H9 (cell line): ENCODE data around the gene SLC16A3. TPM values are rescaled to one million over a fixed set of nuclear protein-coding genes. Genes with fewer than 3 reads are reported as not detected.

Experiments
- DNase-seq: peaks from one replicate; pipeline ENCODE4 v3.0.0-alpha.2; 2017
- H2AFZ ChIP-seq: one replicate; pipeline ENCODE4 v1.6.1; 2013; ENCODE audit warnings: mild to moderate bottlenecking, low read length, control low read depth, moderate library complexity
- H2AK5ac ChIP-seq: 2 replicates; pipeline ENCODE4 v1.6.1; 2013; ENCODE audit warnings: low read length, control low read depth, mixed read lengths; ENCODE audit not compliant: insufficient read length
- H2BK120ac ChIP-seq: one replicate; pipeline ENCODE4 v1.6.1; 2013; ENCODE audit warnings: low read depth, mild to moderate bottlenecking, low read length, control low read depth, inconsistent platforms; ENCODE audit not compliant: poor library complexity, severe bottlenecking
- H2BK12ac ChIP-seq: 2 replicates; pipeline ENCODE4 v1.6.1; 2013; ENCODE audit warnings: low read length, control low read depth, mixed read lengths, low read depth; ENCODE audit not compliant: insufficient read length
- H2BK15ac ChIP-seq: 2 replicates; pipeline ENCODE4 v1.6.1; 2013; ENCODE audit warnings: low read depth, low read length, control low read depth
- H2BK20ac ChIP-seq: one replicate; pipeline ENCODE4 v1.6.1; 2013; ENCODE audit warnings: low read depth, mild to moderate bottlenecking, low read length, control low read depth, inconsistent platforms; ENCODE audit not compliant: poor library complexity, severe bottlenecking
- H2BK5ac ChIP-seq: 2 replicates; pipeline ENCODE4 v1.6.1; 2013; ENCODE audit warnings: low read length, control low read depth, mixed read lengths; ENCODE audit not compliant: insufficient read length
- H3K14ac ChIP-seq: 2 replicates; pipeline ENCODE4 v1.6.1; 2013; ENCODE audit warnings: low read length, control low read depth; ENCODE audit not compliant: insufficient read depth
- H3K18ac ChIP-seq: 2 replicates; pipeline ENCODE4 v1.6.1; 2013; ENCODE audit warnings: low read depth, mild to moderate bottlenecking, mixed read lengths, low read length, control low read depth; ENCODE audit not compliant: insufficient read length
- H3K23ac ChIP-seq: 2 replicates; pipeline ENCODE4 v1.6.1; 2013; ENCODE audit warnings: low read length, control low read depth, mixed read lengths, low read depth; ENCODE audit not compliant: insufficient read length
- H3K23me2 ChIP-seq: 2 replicates; pipeline ENCODE4 v1.6.1; 2013; ENCODE audit warnings: low read depth, mild to moderate bottlenecking, mixed read lengths, low read length, control low read depth; ENCODE audit not compliant: insufficient read length, poor library complexity, severe bottlenecking
- H3K27ac ChIP-seq: 2 replicates; pipeline ENCODE4 v1.5.1; 2013; ENCODE audit warnings: low read length, control low read depth, mixed read lengths, low read depth; ENCODE audit not compliant: insufficient read length
- H3K27me3 ChIP-seq: 2 replicates; pipeline ENCODE4 v1.6.1; 2013; ENCODE audit warnings: low read length, control low read depth, inconsistent platforms; ENCODE audit not compliant: insufficient read depth
- H3K4ac ChIP-seq: 2 replicates; pipeline ENCODE4 v1.6.1; 2013; ENCODE audit warnings: low read depth, mild to moderate bottlenecking, control low read depth, inconsistent platforms, low read length, moderate library complexity
- H3K4me1 ChIP-seq: 2 replicates; pipeline ENCODE4 v1.6.1; 2013; ENCODE audit warnings: low read length, control low read depth, inconsistent platforms; ENCODE audit not compliant: insufficient read depth
- H3K4me2 ChIP-seq: 2 replicates; pipeline ENCODE4 v1.6.1; 2013; ENCODE audit warnings: low read length, control low read depth, mixed read lengths; ENCODE audit not compliant: insufficient read length, insufficient read depth
- H3K56ac ChIP-seq: 2 replicates; pipeline ENCODE4 v1.6.1; 2013; ENCODE audit warnings: low read depth, mild to moderate bottlenecking, mixed read lengths, low read length, control low read depth; ENCODE audit not compliant: insufficient read length
- H3K79me1 ChIP-seq: 2 replicates; pipeline ENCODE4 v1.6.1; 2013; ENCODE audit warnings: low read depth, mild to moderate bottlenecking, moderate library complexity, low read length, control low read depth, inconsistent platforms; ENCODE audit not compliant: insufficient read depth, poor library complexity, severe bottlenecking
- H3K79me2 ChIP-seq: 2 replicates; pipeline ENCODE4 v1.6.1; 2013; ENCODE audit warnings: low read length, control low read depth, inconsistent platforms; ENCODE audit not compliant: insufficient read depth
- H3K9ac ChIP-seq: 2 replicates; pipeline ENCODE4 v1.6.1; 2013; ENCODE audit warnings: low read length, control low read depth, mixed read lengths; ENCODE audit not compliant: insufficient read length; ENCODE audit errors: extremely low read depth
- H3K9me3 ChIP-seq: one replicate; pipeline ENCODE4 v1.6.1; 2013; ENCODE audit warnings: low read depth, low read length, inconsistent platforms; ENCODE audit not compliant: control insufficient read depth
- H3T11ph ChIP-seq: one replicate; pipeline ENCODE4 v1.6.1; 2013; ENCODE audit warnings: mild to moderate bottlenecking, low read length, control low read depth, inconsistent platforms
- H4K20me1 ChIP-seq: one replicate; pipeline ENCODE4 v1.6.1; 2013; ENCODE audit not compliant: control insufficient read depth, insufficient read length, insufficient read depth
- H4K5ac ChIP-seq: 2 replicates; pipeline ENCODE4 v1.6.1; 2013; ENCODE audit warnings: low read depth, mild to moderate bottlenecking, mixed read lengths, low read length, control low read depth; ENCODE audit not compliant: insufficient read length
- H4K8ac ChIP-seq: replicated peaks from 2 replicates; pipeline ENCODE4 v1.6.1; 2013; ENCODE audit warnings: low read length, control low read depth, mixed read lengths, low read depth; ENCODE audit not compliant: insufficient read length
- H4K91ac ChIP-seq: 2 replicates; pipeline ENCODE4 v1.6.1; 2013; ENCODE audit warnings: low read depth, mild to moderate bottlenecking, moderate library complexity, mixed read lengths, low read length, control low read depth; ENCODE audit not compliant: insufficient read length
- H3K27ac Mint-ChIP-seq, 3 experiments: 2 replicates in 2 of 3; 3 replicates in 1 of 3; pipeline ENCODE4 v1.8.0; 2020 to 2021; ENCODE audit warnings: mixed read lengths in 3 of 3, mild to moderate bottlenecking in 1 of 3, moderate library complexity in 1 of 3
- H3K27me3 Mint-ChIP-seq: 2 replicates; pipeline ENCODE4 v1.8.0; 2021; ENCODE audit warnings: low read depth, mild to moderate bottlenecking, moderate library complexity, mixed read lengths
- H3K36me3 Mint-ChIP-seq, 3 experiments: 2 replicates in 2 of 3; 3 replicates in 1 of 3; pipeline ENCODE4 v1.8.0; 2020 to 2021; ENCODE audit warnings: low read depth in 3 of 3, mixed read lengths in 3 of 3; ENCODE audit not compliant: insufficient read depth in 1 of 3
- H3K4me1 Mint-ChIP-seq, 2 experiments: 2 replicates each; pipeline ENCODE4 v1.8.0; 2020; ENCODE audit warnings: mixed read lengths in 2 of 2
- H3K4me3 Mint-ChIP-seq, 2 experiments: 2 replicates in 1 of 2; 3 replicates in 1 of 2; pipeline ENCODE4 v1.8.0; 2020 to 2021; ENCODE audit warnings: mild to moderate bottlenecking in 2 of 2, mixed read lengths in 2 of 2, moderate library complexity in 1 of 2
- H3K9me3 Mint-ChIP-seq, 2 experiments: 2 replicates in 1 of 2; 3 replicates in 1 of 2; pipeline ENCODE4 v1.8.0; 2020; ENCODE audit warnings: mild to moderate bottlenecking in 2 of 2, mixed read lengths in 2 of 2, moderate library complexity in 1 of 2
- WGBS: extraction: QIAGEN DNeasy Blood & Tissue Kit; methylation state at CpG from one replicate; pipeline ENCODE4 v1.1.7; 2013; ENCODE audit warnings: missing lambda C conversion rate, low lambda C conversion rate, mixed read lengths; ENCODE audit not compliant: insufficient read length; ENCODE audit errors: extremely low coverage; 5-methylcytosine and 5-hydroxymethylcytosine counted together
- total RNA-seq: library from RNA; stranded (reverse); gene quantifications from 2 replicates; pipeline ENCODE4 v1.2.1, GENCODE V29; 2021
- TF ChIP-seq, protein P1 (sequence below): fragments of 200-600 bp; sonication (generic); conservative IDR thresholded peaks from 3 replicates; pipeline ENCODE4 v1.8.0; 2021; ENCODE audit warnings: antibody characterized with exemption, mild to moderate bottlenecking

SLC16A3 gene
- total RNA-seq, 1 experiment from 2014 or later: 28.4 TPM

DNA sequence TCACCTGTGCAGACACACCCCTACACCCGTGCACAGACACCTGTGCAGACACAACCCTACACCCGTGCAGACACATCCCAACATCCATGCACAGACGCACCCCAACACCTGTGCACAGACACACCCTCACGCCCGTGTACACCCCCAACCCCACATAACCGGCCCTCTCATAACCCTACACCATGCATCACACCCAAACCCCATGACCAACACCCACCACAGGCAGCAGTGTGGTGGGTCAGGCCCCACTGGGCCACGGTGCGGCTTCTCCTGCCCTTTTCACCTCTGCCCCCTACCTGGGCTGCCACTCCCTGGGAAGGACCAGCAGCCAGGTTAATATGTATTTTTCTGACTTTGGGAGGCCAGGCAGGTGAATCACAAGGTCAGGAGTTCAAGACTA is 4.2 kb upstream of the SLC16A3 start:
- H2BK120ac ChIP-seq: no peak overlapping the region
- H3K4me3 Mint-ChIP-seq: no peak overlapping the region; a peak in 1 of 5 replicates
- no peak overlapping the region for H3K4me2 ChIP-seq
- H3K4ac ChIP-seq: no peak overlapping the region
- no peak overlapping the region for H3T11ph ChIP-seq
- no peak overlapping the region for H2AK5ac ChIP-seq
- no peaks in the 10 kb centered on the region; a peak in 1 of 7 replicates for H3K36me3 Mint-ChIP-seq
- no peaks in the 10 kb centered on the region for H3K79me2 ChIP-seq
- no peaks in the 10 kb centered on the region for H3K4me1 Mint-ChIP-seq
- H2AFZ ChIP-seq: no peak overlapping the region
- no peak overlapping the region for H3K18ac ChIP-seq
- no peak overlapping the region for H2BK20ac ChIP-seq
- no peak overlapping the region for H2BK12ac ChIP-seq
- H4K91ac ChIP-seq: no peak overlapping the region
- no peak overlapping the region for H3K9ac ChIP-seq
- H4K20me1 ChIP-seq: peaks cover 2% of the 10 kb centered on the region
- no peaks in the 10 kb centered on the region for H3K4me1 ChIP-seq
- H3K9me3 ChIP-seq: no peaks in the 10 kb centered on the region
- peaks cover 60% of the 10 kb centered on the region for H3K27me3 Mint-ChIP-seq
- no peak overlapping the region for H3K56ac ChIP-seq
- H3K27ac ChIP-seq: no peak overlapping the region
- TF ChIP-seq, protein P1, sequence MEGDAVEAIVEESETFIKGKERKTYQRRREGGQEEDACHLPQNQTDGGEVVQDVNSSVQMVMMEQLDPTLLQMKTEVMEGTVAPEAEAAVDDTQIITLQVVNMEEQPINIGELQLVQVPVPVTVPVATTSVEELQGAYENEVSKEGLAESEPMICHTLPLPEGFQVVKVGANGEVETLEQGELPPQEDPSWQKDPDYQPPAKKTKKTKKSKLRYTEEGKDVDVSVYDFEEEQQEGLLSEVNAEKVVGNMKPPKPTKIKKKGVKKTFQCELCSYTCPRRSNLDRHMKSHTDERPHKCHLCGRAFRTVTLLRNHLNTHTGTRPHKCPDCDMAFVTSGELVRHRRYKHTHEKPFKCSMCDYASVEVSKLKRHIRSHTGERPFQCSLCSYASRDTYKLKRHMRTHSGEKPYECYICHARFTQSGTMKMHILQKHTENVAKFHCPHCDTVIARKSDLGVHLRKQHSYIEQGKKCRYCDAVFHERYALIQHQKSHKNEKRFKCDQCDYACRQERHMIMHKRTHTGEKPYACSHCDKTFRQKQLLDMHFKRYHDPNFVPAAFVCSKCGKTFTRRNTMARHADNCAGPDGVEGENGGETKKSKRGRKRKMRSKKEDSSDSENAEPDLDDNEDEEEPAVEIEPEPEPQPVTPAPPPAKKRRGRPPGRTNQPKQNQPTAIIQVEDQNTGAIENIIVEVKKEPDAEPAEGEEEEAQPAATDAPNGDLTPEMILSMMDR: no peak
- no peaks in the 10 kb centered on the region for H3K79me1 ChIP-seq
- DNase-seq: no peak
- H2BK15ac ChIP-seq: no peak overlapping the region
- peaks cover 4% of the 10 kb centered on the region for H3K23me2 ChIP-seq
- WGBS: no CpG with 5 or more reads among the region's 8 CpGs
- H4K5ac ChIP-seq: no peak overlapping the region
- H3K27me3 ChIP-seq: peaks cover 14% of the 10 kb centered on the region; the same call in 1 of the 2 replicates
- H3K23ac ChIP-seq: no peak overlapping the region
- H3K14ac ChIP-seq: no peak overlapping the region
- no peak overlapping the region for H4K8ac ChIP-seq
- 0 out of 5 replicates have a peak, but pooled peaks cover 0 to 3% of the 10 kb centered on the region in 2 experiments for H3K9me3 Mint-ChIP-seq
- H2BK5ac ChIP-seq: no peak overlapping the region
- H3K27ac Mint-ChIP-seq: no peak overlapping the region
